GM21390 (cell line): ENCODE results near the gene WT1.

Experiments
- ATAC-seq: cut with Tn5 transposase; IDR thresholded peaks from one replicate; pipeline ENCODE4 v1.9.1; 2021; ENCODE audit not compliant: unreplicated experiment

WT1 gene

GRCh38 chr11:32425761-32426160 lies 9.6 kb downstream of the WT1 start:
- no peak for ATAC-seq

- ATAC-seq = no peak
These were observed 12.8 kb downstream of the WT1 start for GRCh38 chr11:32422545-32422944.

- no peak for ATAC-seq
These were observed 13.3 kb downstream of the WT1 start for GRCh38 chr11:32421992-32422391.

- peak; percentile 80 for ATAC-seq
These were observed 14.1 kb downstream of the WT1 start for GRCh38 chr11:32420937-32421901.

GRCh38 chr11:32420139-32420538 lies 15.2 kb downstream of the WT1 start:
- no peak for ATAC-seq

GRCh38 chr11:32418836-32419235 lies 16.5 kb downstream of the WT1 start:
- ATAC-seq = no peak

- no peak for ATAC-seq
These were observed 17.5 kb downstream of the WT1 start for GRCh38 chr11:32417806-32418205.

- ATAC-seq = no peak
These were observed 19.0 kb downstream of the WT1 start for GRCh38 chr11:32416301-32416700.

GRCh38 chr11:32414925-32415324 lies 20.4 kb downstream of the WT1 start:
- ATAC-seq = no peak

- ATAC-seq = no peak
These were observed 23.3 kb downstream of the WT1 start for GRCh38 chr11:32411942-32412615.

GRCh38 chr11:32405592-32405991 lies 29.7 kb downstream of the WT1 start:
- no peak for ATAC-seq

- ATAC-seq = no peak
These were observed 32.5 kb downstream of the WT1 start for GRCh38 chr11:32402836-32403235.

GRCh38 chr11:32400670-32401369 lies 34.5 kb downstream of the WT1 start:
- ATAC-seq = no peak

- ATAC-seq = no peak
These were observed 35.1 kb downstream of the WT1 start for GRCh38 chr11:32400196-32400595.

- no peak for ATAC-seq
These were observed 38.3 kb downstream of the WT1 start for GRCh38 chr11:32396991-32397390.

GRCh38 chr11:32396331-32396730 lies 39.0 kb downstream of the WT1 start:
- no peak for ATAC-seq

- no peak for ATAC-seq
These were observed 40.2 kb downstream of the WT1 start for GRCh38 chr11:32395127-32395526.

GRCh38 chr11:32392840-32393239 lies 42.5 kb downstream of the WT1 start:
- no peak for ATAC-seq

- no peak for ATAC-seq
These were observed 43.3 kb downstream of the WT1 start for GRCh38 chr11:32391956-32392553.

- no peak for ATAC-seq
These were observed 43.9 kb downstream of the WT1 start for GRCh38 chr11:32391479-32391878.

- no peak for ATAC-seq
These were observed 44.6 kb downstream of the WT1 start for GRCh38 chr11:32390712-32391111.
